AG04449 (cell line): ENCODE results near the gene HOXA13.

Source experiments
- CTCF ChIA-PET: fragments of 350-600 bp; formaldehyde crosslinking; extraction: SDS; loops from one replicate; lab custom pipeline; 2021; ENCODE audit warnings: antibody characterized with exemption; lab: Yijun Ruan, JAX
- POLR2A ChIA-PET: fragments of 400-600, 350-600 bp; formaldehyde crosslinking; extraction: SDS; loops from one replicate; lab custom pipeline; 2020; ENCODE audit warnings: antibody characterized with exemption, inconsistent platforms; lab: Yijun Ruan, JAX
- DNase-seq: peaks from one replicate; pipeline ENCODE4 v3.0.0-alpha.2; 2010; ENCODE audit warnings: low read depth, low spot score
- H3K4me3 ChIP-seq: 2 replicates; pipeline ENCODE4 v1.5.1; 2011; ENCODE audit warnings: low read depth, mild to moderate bottlenecking, control low read depth, low read length
- CTCF ChIP-seq: IDR thresholded peaks from one replicate; pipeline ENCODE4 v1.5.1; 2011; ENCODE audit warnings: mild to moderate bottlenecking, moderate library complexity, low read length, control low read depth, inconsistent platforms; ENCODE audit not compliant: insufficient read depth; ENCODE audit errors: missing control alignments

HOXA13 gene

GRCh38 chr7:27165089-27165995, 34.5 kb downstream of the HOXA13 start, which contains the start of gene HOXA9:
TSS of gene HOXA9 (minus strand) at chr7:27165537. CDS start at chr7:27165457, 80 bp downstream.
- ChIA-PET POLR2A (interaction anchor here (1.1 to 2.4 kb wide), 3 partner anchors 9 to 14 kb away, joined by 3 to 13 read pairs (median 12); partner anchors contain the start of gene HOXA7), CTCF (interaction anchor here (1.0 to 6.8 kb wide), 7 partner anchors 9 to 1309 kb away, joined by 3 to 117 read pairs (median 3); partner anchors contain the start of genes HOXA10, HOXA3 and HOXA7)
- peak within 1 kb of the TSS; percentile 75 for H3K4me3 ChIP-seq
- DNase-seq, result peak; percentile 88
- peak; percentile 4 for TF ChIP-seq CTCF

- peak; percentile 23 for TF ChIP-seq CTCF
- ChIA-PET CTCF (interaction anchor here (1.0 to 6.8 kb wide), 3 partner anchors 11 to 13 kb away, joined by 3 to 117 read pairs (median 4); partner anchors contain the start of genes HOXA10 and HOXA3), POLR2A (interaction anchor here (1.0 to 2.8 kb wide), 3 partner anchors 8 to 15 kb away, joined by 3 to 13 read pairs (median 10); no protein-coding TSS in a partner anchor)
- peak overlapping the region; percentile 75 for H3K4me3 ChIP-seq
- DNase-seq, result no peak
Observed at GRCh38 chr7:27164367-27165088, 35.4 kb downstream of the HOXA13 start.

GRCh38 chr7:27164045-27164366, 35.9 kb downstream of the HOXA13 start:
- ChIA-PET POLR2A (interaction anchor here (1.0 to 2.8 kb wide), 2 partner anchors 9 to 15 kb away, joined by 3 to 10 read pairs; no protein-coding TSS in a partner anchor), CTCF (interaction anchor here (1.0 to 6.8 kb wide), 5 partner anchors 12 to 795 kb away, joined by 3 to 117 read pairs (median 26); partner anchors contain the start of genes HOXA10 and HOXA5)
- TF ChIP-seq CTCF, result no peak
- H3K4me3 ChIP-seq, result peak overlapping the region; percentile 75
- no peak for DNase-seq

GRCh38 chr7:27163288-27164044, 36.4 kb downstream of the HOXA13 start:
- ChIA-PET POLR2A (interaction anchor here (0.8 to 3.5 kb wide), 5 partner anchors 9 to 19 kb away, joined by 3 to 33 read pairs (median 4); partner anchors contain the start of genes HOXA10 and HOXA3), CTCF (interaction anchor here (0.7 to 6.8 kb wide), 16 partner anchors 10 to 1269 kb away, joined by 3 to 117 read pairs (median 21); partner anchors contain the start of genes HOXA10, HOXA3 and HOXA5)
- no peak for TF ChIP-seq CTCF
- H3K4me3 ChIP-seq, result peak overlapping the region; percentile 75
- DNase-seq, result no peak

- POLR2A ChIA-PET, result interaction anchor here (0.8 to 3.5 kb wide), 5 partner anchors 11 to 1306 kb away, joined by 3 to 33 read pairs (median 5); partner anchors contain the start of genes HOXA10 and HOXA3
Observed at GRCh38 chr7:27162561-27163287, 37.2 kb downstream of the HOXA13 start.

More at GRCh38 chr7:27162561-27163287, 37.2 kb downstream of the HOXA13 start:
- peak overlapping the region; percentile 75 for H3K4me3 ChIP-seq
- DNase-seq, result no peak
- no peak for TF ChIP-seq CTCF
- CTCF ChIA-PET, result interaction anchor here (0.7 to 6.8 kb wide), 19 partner anchors 9 to 1268 kb away, joined by 3 to 117 read pairs (median 16); partner anchors contain the start of genes HOXA1, HOXA10, HOXA3 and HOXA5
